Stomach (tissue), 9 donors: ENCODE measurements around the gene KANK2. TPM values are rescaled to one million over a fixed set of nuclear protein-coding genes. Genes with fewer than 3 reads are reported as not detected.
A peak's percentile ranks its signal among the peaks of the same experiment; 100 is the strongest.

Source experiments
- DNase-seq, 2 donors: peaks; one replicate each; pipeline versions ENCODE4 v3.0.0 to v3.0.0-alpha.2; 2013 to 2019
- H3K27ac ChIP-seq, 5 donors: fragments of 200-600 bp in 4 of 5; sonication (generic) in 4 of 5; one replicate each; pipeline ENCODE4 v1.5.1; 2013 to 2019; ENCODE audit warnings: mild to moderate bottlenecking in 1 of 5, moderate library complexity in 1 of 5
- H3K27me3 ChIP-seq, 3 donors: fragments of 200-600 bp; sonication (generic); one replicate each; pipeline ENCODE4 v1.5.1; 2017 to 2019; ENCODE audit warnings: mixed run types in 1 of 3
- H3K36me3 ChIP-seq, 4 donors: fragments of 200-600 bp; sonication (generic); 1 replicate in 3 of 4; 2 replicates in 1 of 4; pipeline ENCODE4 v1.5.1; 2016 to 2019
- H3K4me1 ChIP-seq, 4 donors: fragments of 200-600 bp; sonication (generic); one replicate each; pipeline ENCODE4 v1.5.1; 2016 to 2019
- H3K4me3 ChIP-seq, 4 donors: fragments of 200-600 bp; sonication (generic) in 3 of 4; one replicate each; pipeline ENCODE4 v1.5.1; 2016 to 2019; ENCODE audit warnings: mild to moderate bottlenecking in 1 of 4
- H3K9me3 ChIP-seq, 4 donors: fragments of 200-600 bp; sonication (generic); one replicate each; pipeline ENCODE4 v1.5.1; 2016 to 2019
- EP300 ChIP-seq: sonication (generic); formaldehyde crosslinking; IDR thresholded peaks from one replicate; pipeline ENCODE4 v1.6.1; 2017; ENCODE audit warnings: antibody characterized with exemption
- POLR2A ChIP-seq, 4 donors: fragments of 450-650 bp; IDR thresholded peaks; one replicate each; pipeline ENCODE4 v1.6.1; 2016; ENCODE audit warnings: antibody characterized with exemption in 4 of 4, control low read depth in 2 of 4, mild to moderate bottlenecking in 1 of 4, moderate library complexity in 1 of 4
- POLR2AphosphoS5 ChIP-seq, 3 donors: sonication (generic); formaldehyde crosslinking; IDR thresholded peaks; one replicate each; pipeline ENCODE4 v1.6.1; 2016; ENCODE audit warnings: antibody characterized with exemption in 3 of 3
- WGBS, 5 donors: extraction: QIAGEN DNeasy Blood & Tissue Kit in 3 of 5; methylation state at CpG; one replicate each; pipeline versions ENCODE4 v1.1.5 to v1.1.7; 2013 to 2018; 5-methylcytosine and 5-hydroxymethylcytosine counted together
- intact Hi-C: fragments of 100-400 bp; cut with DNase I; formaldehyde crosslinking; loops from one replicate; pipeline ENCODE4 v1.15.1; 2023; ENCODE audit warnings: low total_unique reads
- polyA plus RNA-seq, 3 donors: library from polyadenylated mRNA; stranded (reverse); fragments of 200-250 nt; gene quantifications; one replicate each; pipeline ENCODE4 v1.2.3, GENCODE V29; 2013
- total RNA-seq, 5 donors: library from RNA; depleted of rRNA; stranded (reverse); fragments of >200 nt; gene quantifications; one replicate each; pipeline versions ENCODE4 v1.1.0 to v1.2.3, GENCODE V29; 2014 to 2016
- TF ChIP-seq, protein P1 (sequence below), 7 experiments: fragments of 450-650 bp in 4 of 7; fragments of 200-600 bp in 3 of 7; sonication (generic) in 3 of 7; IDR thresholded peaks; one replicate each; pipeline ENCODE4 v1.5.1; 2016 to 2019; ENCODE audit warnings: antibody characterized with exemption in 7 of 7, control low read depth in 2 of 7, mild to moderate bottlenecking in 1 of 7
- donor health status: healthy with polysubstance abuse.
- donor health status: Bipolar disorder and iron deficiency.
- donor health status: healthy.

Gene KANK2
- total and polyA plus RNA-seq, 8 donors, result 82.4 to 415 (median 174) TPM

DNA sequence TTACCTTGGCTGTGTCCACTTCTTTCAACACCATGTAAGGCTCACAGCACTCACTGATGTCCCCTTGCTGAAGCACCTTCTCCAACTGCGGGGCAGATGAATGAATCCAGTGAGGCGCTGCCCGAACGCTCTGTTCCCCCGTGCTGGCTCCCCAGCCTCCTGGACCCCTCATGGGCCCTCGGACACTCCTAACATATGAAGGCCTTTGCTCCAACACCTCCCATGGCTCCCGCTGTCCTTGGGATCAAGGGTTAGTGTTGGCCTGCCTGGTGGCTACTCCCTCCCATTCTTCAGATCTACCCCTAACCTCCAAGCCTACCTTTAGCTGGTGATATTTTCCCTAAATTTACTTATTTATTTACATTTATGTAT, 46.4 kb upstream of the KANK2 start:
- Histone ChIP-seq H3K4me3 (peak overlapping the region in 1 of 4 donors; percentile 4), H3K9me3 (peaks cover 0 to 10% (median 4%) of the 10 kb centered on the region in 4 donors), H3K4me1 (peaks cover 0 to 13% (median 7%) of the 10 kb centered on the region in 4 donors), H3K36me3 (peaks cover 6 to 80% (median 69%) of the 10 kb centered on the region in 4 donors), H3K27me3 (no peaks in the 10 kb centered on the region), H3K27ac (peak overlapping the region; percentile 3 to 66 (median 29))
- WGBS, 5 donors, result 90 to 98% (median 94%) methylated on average over 7 of the region's 7 CpGs
- intact Hi-C loops, result no loop called here
- TF ChIP-seq EP300 (no peak), POLR2A (IDR thresholded peaks at IDR 0.05) (no peak), POLR2AphosphoS5 (IDR thresholded peaks at IDR 0.05) (no peak)
- TF ChIP-seq, protein P1, sequence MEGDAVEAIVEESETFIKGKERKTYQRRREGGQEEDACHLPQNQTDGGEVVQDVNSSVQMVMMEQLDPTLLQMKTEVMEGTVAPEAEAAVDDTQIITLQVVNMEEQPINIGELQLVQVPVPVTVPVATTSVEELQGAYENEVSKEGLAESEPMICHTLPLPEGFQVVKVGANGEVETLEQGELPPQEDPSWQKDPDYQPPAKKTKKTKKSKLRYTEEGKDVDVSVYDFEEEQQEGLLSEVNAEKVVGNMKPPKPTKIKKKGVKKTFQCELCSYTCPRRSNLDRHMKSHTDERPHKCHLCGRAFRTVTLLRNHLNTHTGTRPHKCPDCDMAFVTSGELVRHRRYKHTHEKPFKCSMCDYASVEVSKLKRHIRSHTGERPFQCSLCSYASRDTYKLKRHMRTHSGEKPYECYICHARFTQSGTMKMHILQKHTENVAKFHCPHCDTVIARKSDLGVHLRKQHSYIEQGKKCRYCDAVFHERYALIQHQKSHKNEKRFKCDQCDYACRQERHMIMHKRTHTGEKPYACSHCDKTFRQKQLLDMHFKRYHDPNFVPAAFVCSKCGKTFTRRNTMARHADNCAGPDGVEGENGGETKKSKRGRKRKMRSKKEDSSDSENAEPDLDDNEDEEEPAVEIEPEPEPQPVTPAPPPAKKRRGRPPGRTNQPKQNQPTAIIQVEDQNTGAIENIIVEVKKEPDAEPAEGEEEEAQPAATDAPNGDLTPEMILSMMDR (IDR thresholded peaks at IDR 0.05), result no peak
- DNase-seq, result no peak

DNA sequence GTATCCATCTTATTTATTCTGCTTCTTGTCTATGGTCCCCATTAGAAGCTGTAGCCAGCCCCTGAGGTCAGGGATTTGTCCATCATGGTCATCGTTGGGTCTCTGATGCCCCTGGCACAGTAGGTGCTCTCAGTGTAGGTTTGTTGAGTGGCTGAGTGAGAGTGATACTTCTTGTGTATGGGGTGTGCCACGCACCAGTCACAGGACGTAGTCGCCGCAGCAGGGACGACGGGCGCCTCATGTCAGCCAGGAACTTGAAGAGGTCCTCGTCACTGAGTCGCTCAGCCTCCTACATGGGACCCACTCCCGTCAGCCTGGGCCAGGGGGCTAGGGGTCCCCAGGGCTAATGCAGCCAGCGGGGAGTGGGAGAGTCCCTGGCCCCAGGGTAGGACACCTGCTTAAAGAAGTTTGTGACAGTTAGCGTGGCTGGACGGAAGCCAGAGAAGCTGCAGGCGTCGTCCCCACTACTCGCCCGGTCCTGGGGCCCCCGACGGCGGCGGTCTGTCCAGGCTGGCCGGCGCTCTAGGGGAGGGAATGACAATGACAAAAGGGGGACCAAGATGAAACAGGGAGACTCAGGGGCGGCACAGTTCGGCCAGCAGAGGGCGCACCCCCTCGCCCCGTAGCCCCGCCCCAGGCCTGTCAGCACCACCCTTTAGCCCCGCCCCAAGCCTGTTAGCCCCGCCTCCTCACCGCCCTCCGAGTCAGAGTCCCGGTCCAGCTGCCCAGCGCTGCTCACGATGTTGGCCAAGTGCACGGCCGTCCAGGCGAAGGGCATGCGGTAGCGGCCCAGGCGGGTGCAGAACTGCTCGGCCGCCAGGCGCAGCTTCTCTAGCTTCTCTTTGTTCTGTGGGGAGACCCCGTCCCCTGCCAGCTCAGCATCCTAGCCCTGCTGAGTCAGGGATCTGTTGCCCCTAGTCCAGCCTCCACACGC, 45.8 kb upstream of the KANK2 start:
- Histone ChIP-seq H3K4me3 (peak overlapping the region in 1 of 4 donors; percentile 4), H3K27ac (peak overlapping the region; percentile 3 to 66 (median 29)), H3K4me1 (peaks cover 0 to 12% (median 7%) of the 10 kb centered on the region in 4 donors), H3K9me3 (peaks cover 0 to 13% (median 4%) of the 10 kb centered on the region in 4 donors), H3K36me3 (peaks cover 6 to 80% (median 69%) of the 10 kb centered on the region in 4 donors), H3K27me3 (no peaks in the 10 kb centered on the region)
- peak; percentile 94 to 96 for DNase-seq
- intact Hi-C loops, result no loop called here
- 39 to 46% (median 40%) methylated on average over 25 to 48 of the region's 48 CpGs for WGBS, 5 donors
- TF ChIP-seq POLR2AphosphoS5 (IDR thresholded peaks at IDR 0.05) (peak in 2 of 3 donors; percentile 35 to 38), EP300 (no peak), POLR2A (IDR thresholded peaks at IDR 0.05) (no peak)
- TF ChIP-seq, protein P1 (IDR thresholded peaks at IDR 0.05), result peak in 5 of 7 experiments; percentile 30 to 91 (median 78)

DNA sequence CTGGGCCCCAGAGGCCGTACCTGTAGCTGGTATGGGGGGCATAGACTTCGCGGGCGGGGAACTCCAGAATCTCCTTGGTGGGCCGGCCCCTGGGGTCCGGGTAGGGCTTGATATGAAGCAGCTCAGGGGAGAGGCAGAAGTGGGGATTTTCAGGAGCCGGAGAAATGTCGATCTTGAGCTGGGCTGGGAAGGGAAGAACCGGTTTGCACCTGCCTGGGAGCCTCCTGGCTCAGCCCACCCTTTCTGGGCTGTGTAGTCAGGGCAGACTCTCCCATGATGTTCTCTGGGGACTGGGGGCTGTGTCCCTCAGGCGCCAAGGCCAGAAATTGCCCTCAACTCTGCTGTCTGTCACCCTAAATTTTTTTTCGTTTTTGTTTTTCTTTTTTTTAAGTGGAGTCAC, 44.7 kb upstream of the KANK2 start:
- peaks cover 0 to 9% (median 7%) of the 10 kb centered on the region in 4 donors for H3K4me1 ChIP-seq
- H3K4me3 ChIP-seq, result no peak overlapping the region
- no peaks in the 10 kb centered on the region for H3K27me3 ChIP-seq
- 84 to 90% (median 88%) methylated on average over 11 of the region's 11 CpGs for WGBS, 5 donors
- no peak for DNase-seq
- H3K36me3 ChIP-seq, result peaks cover 6 to 80% (median 69%) of the 10 kb centered on the region in 4 donors
- intact Hi-C loops, result no loop called here
- no peak overlapping the region for H3K27ac ChIP-seq
- H3K9me3 ChIP-seq, result peaks cover 0 to 13% (median 4%) of the 10 kb centered on the region in 4 donors
- TF ChIP-seq, protein P1 (IDR thresholded peaks at IDR 0.05), result no peak
- no peak for TF ChIP-seq EP300
- no peak for TF ChIP-seq POLR2A (IDR thresholded peaks at IDR 0.05)
- no peak for TF ChIP-seq POLR2AphosphoS5 (IDR thresholded peaks at IDR 0.05)

DNA sequence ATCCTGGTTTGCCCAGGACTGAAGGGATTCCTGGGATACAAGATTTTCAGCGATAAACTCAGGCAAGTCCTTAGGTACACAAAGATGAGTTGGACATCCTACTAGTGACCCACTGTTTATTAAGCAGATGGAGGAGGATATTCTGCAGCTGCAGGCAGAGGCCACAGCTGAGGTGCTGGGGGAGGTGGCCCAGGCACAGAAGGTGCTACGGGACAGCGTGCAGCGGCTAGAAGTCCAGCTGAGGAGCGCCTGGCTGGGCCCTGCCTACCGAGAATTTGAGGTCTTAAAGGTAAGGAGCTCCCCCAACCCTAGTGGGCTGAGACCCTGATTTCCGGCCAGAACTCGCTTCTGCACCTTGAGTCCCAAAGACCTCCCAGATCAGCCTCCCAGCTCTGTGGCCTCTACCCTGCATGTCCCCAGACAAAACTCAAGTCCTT, 42.7 kb upstream of the KANK2 start:
- Histone ChIP-seq H3K27me3 (no peaks in the 10 kb centered on the region), H3K36me3 (peaks cover 3 to 77% (median 74%) of the 10 kb centered on the region in 4 donors), H3K4me1 (peaks cover 0 to 9% (median 7%) of the 10 kb centered on the region in 4 donors), H3K4me3 (no peak overlapping the region), H3K27ac (no peak overlapping the region), H3K9me3 (peaks cover 0 to 13% (median 4%) of the 10 kb centered on the region in 4 donors)
- 87 to 100% (median 93%) methylated on average over 6 to 8 of the region's 8 CpGs for WGBS, 5 donors
- TF ChIP-seq EP300 (no peak), POLR2AphosphoS5 (IDR thresholded peaks at IDR 0.05) (no peak), POLR2A (IDR thresholded peaks at IDR 0.05) (no peak)
- TF ChIP-seq, protein P1 (IDR thresholded peaks at IDR 0.05), result no peak
- no peak for DNase-seq
- intact Hi-C loops, result no loop called here
